Hematopoietic multipotent progenitor cell treated with erythropoietin and hydrocortisone succinate and interleukin-3 and kit ligand, for 17 days (in vitro differentiated cells): Measurements from ENCODE around the gene PTPRF.
"Not testable (repeated sequence)": the region's sequence is repeated elsewhere in the genome, so short reads cannot be mapped to it uniquely, and the experiment has no call there.

Source experiments
- DNase-seq: peaks from one replicate; pipeline ENCODE4 v3.0.0-alpha.2; 2015; ENCODE audit warnings: low spot score

Gene PTPRF

GRCh38 chr1:43538143-43538487 is 7.4 kb downstream of the PTPRF start:
- DNase-seq: no peak

GRCh38 chr1:43538969-43539368 is 8.3 kb downstream of the PTPRF start:
- no peak for DNase-seq

GRCh38 chr1:43539726-43540434 is 9.2 kb downstream of the PTPRF start:
- no peak for DNase-seq

GRCh38 chr1:43540653-43541071 is 10.0 kb downstream of the PTPRF start:
- DNase-seq: no peak

- no peak for DNase-seq
These were observed 10.5 kb downstream of the PTPRF start for GRCh38 chr1:43541141-43541540.

GRCh38 chr1:43541721-43542401 is 11.2 kb downstream of the PTPRF start:
- DNase-seq: peak; percentile 28

GRCh38 chr1:43542527-43543458 is 12.1 kb downstream of the PTPRF start:
- no peak for DNase-seq

GRCh38 chr1:43543567-43543966 is 12.9 kb downstream of the PTPRF start:
- DNase-seq: no peak

- no peak for DNase-seq
These were observed 14.6 kb downstream of the PTPRF start for GRCh38 chr1:43545339-43545694.

GRCh38 chr1:43545695-43546387 is 15.2 kb downstream of the PTPRF start:
- DNase-seq: no peak

- DNase-seq: no peak
These were observed 15.9 kb downstream of the PTPRF start for GRCh38 chr1:43546388-43547100.

GRCh38 chr1:43547538-43548072 is 16.9 kb downstream of the PTPRF start:
- DNase-seq: no peak

- DNase-seq: no peak
These were observed 17.9 kb downstream of the PTPRF start for GRCh38 chr1:43548285-43549271.

- DNase-seq: not testable (repeated sequence)
These were observed 18.7 kb downstream of the PTPRF start for GRCh38 chr1:43549394-43549793.

GRCh38 chr1:43549921-43550597 is 19.4 kb downstream of the PTPRF start:
- DNase-seq: no peak

GRCh38 chr1:43550598-43551246 is 20.0 kb downstream of the PTPRF start:
- DNase-seq: no peak

- DNase-seq: no peak
These were observed 20.8 kb downstream of the PTPRF start for GRCh38 chr1:43551396-43551888.

GRCh38 chr1:43552059-43552742 is 21.5 kb downstream of the PTPRF start:
- no peak for DNase-seq
